HepG2 (cell line): ENCODE measurements around the gene PNPLA3. TPM values are rescaled to one million over a fixed set of nuclear protein-coding genes. Genes with fewer than 3 reads are reported as not detected.
A peak's percentile ranks its signal among the peaks of the same experiment; 100 is the strongest.

Experiments
- AKNA ChIP-seq: sonication (generic); formaldehyde crosslinking; IDR thresholded peaks from 2 replicates; pipeline ENCODE4 v1.4.0; 2020; ENCODE audit warnings: missing genetic modification reagents, borderline replicate concordance
- CCDC6 ChIP-seq: sonication (generic); formaldehyde crosslinking; IDR thresholded peaks from 2 replicates; pipeline ENCODE4 v1.8.1; 2022; ENCODE audit warnings: mild to moderate bottlenecking, missing genetic modification reagents, moderate library complexity
- KDM2A ChIP-seq: sonication (generic); formaldehyde crosslinking; IDR thresholded peaks from 2 replicates; pipeline ENCODE4 v1.4.0; 2020; ENCODE audit warnings: low read depth, missing genetic modification reagents, borderline replicate concordance
- PPARG ChIP-seq: conservative IDR thresholded peaks from 2 replicates; pipeline ENCODE4 v1.6.1; 2016; ENCODE audit warnings: missing biosample characterization, missing genetic modification reagents
- SETDB1 ChIP-seq: sonication (generic); formaldehyde crosslinking; IDR thresholded peaks from 2 replicates; pipeline ENCODE4 v1.5.1; 2020; ENCODE audit warnings: missing genetic modification reagents, mild to moderate bottlenecking, borderline replicate concordance
- SOX13 ChIP-seq, 3 experiments: fragments of 450-650 bp in 1 of 3; sonication (generic) in 1 of 3; formaldehyde crosslinking in 1 of 3; IDR thresholded peaks in 2 of 3; conservative IDR thresholded peaks in 1 of 3; 2 replicates each; pipeline versions ENCODE4 v1.5.0 to v1.6.1; 2016 to 2020; ENCODE audit warnings: antibody characterized with exemption in 1 of 3, mild to moderate bottlenecking in 1 of 3, missing compliant biosample characterization in 1 of 3, missing genetic modification reagents in 1 of 3, moderate library complexity in 1 of 3
- YY1 ChIP-seq: IDR thresholded peaks from 2 replicates; pipeline ENCODE4 v1.6.1; 2011; ENCODE audit warnings: low read length, low read depth, moderate library complexity, mild to moderate bottlenecking; ENCODE audit not compliant: insufficient read depth, insufficient replicate concordance
- ZBTB7B ChIP-seq: sonication (generic); formaldehyde crosslinking; IDR thresholded peaks from 2 replicates; pipeline ENCODE4 v1.4.0; 2020; ENCODE audit warnings: missing genetic modification reagents
- ZHX1 ChIP-seq: sonication (generic); formaldehyde crosslinking; IDR thresholded peaks from 2 replicates; pipeline ENCODE4 v1.8.1; 2022; ENCODE audit warnings: low read depth, mild to moderate bottlenecking, missing genetic modification reagents
- ZNF318 ChIP-seq: sonication (generic); formaldehyde crosslinking; IDR thresholded peaks from 2 replicates; pipeline ENCODE4 v1.4.0; 2020; ENCODE audit warnings: mild to moderate bottlenecking, missing genetic modification reagents
- polyA plus RNA-seq, 8 experiments: library from polyadenylated mRNA; depleted of rRNA in 3 of 8; stranded (reverse) in 7 of 8; unstranded in 1 of 8; fragments of >200 nt; fragmentation: Illumina TruSeq in 4 of 8; extraction: Trizol in 4 of 8; gene quantifications; 2 replicates each; pipeline versions ENCODE4 v1.2.1 to v1.2.3, GENCODE V29; 2011 to 2016; ENCODE audit warnings: low read depth in 4 of 8, missing spikeins in 1 of 8, mixed read lengths in 1 of 8; ENCODE audit not compliant: insufficient read depth in 1 of 8
- total RNA-seq, 5 experiments: library from RNA; depleted of rRNA; stranded (reverse); fragments of >200 nt; fragmentation: Illumina TruSeq; extraction: Trizol; gene quantifications; 2 replicates each; pipeline ENCODE4 v1.2.3, GENCODE V29; 2016; ENCODE audit warnings: low read depth in 1 of 5

PNPLA3 gene
- total and polyA plus RNA-seq, 2 of the 13 experiments (the other 11 are each of a cell fraction or from before 2014, with no cell fraction given): 16.9 to 19.8 TPM

GRCh38 chr22:43923631-43924464 is at the start of gene PNPLA3 (continued):
- TF ChIP-seq AKNA (CRISPR knock-in tag): no peak
- TF ChIP-seq SETDB1 (CRISPR knock-in tag): no peak
- TF ChIP-seq ZNF318 (CRISPR knock-in tag): no peak
- TF ChIP-seq PPARG (CRISPR knock-in tag): 0 out of 2 replicates have a peak, but pooled peaks have one; percentile 18
- TF ChIP-seq CCDC6 (CRISPR knock-in tag): no peak
- TF ChIP-seq SOX13 (IDR thresholded peaks at IDR 0.05): no peak
- TF ChIP-seq SOX13 (CRISPR knock-in tag; conservative IDR thresholded peaks at IDR 0.05 in 1 of 2, IDR thresholded peaks at IDR 0.05 in 1 of 2): no peak; a peak in 2 of 4 replicates
- peak; percentile 49; the same call in 1 of the 2 replicates for TF ChIP-seq KDM2A (CRISPR knock-in tag)
- TF ChIP-seq ZHX1 (CRISPR knock-in tag): 0 out of 2 replicates have a peak, but pooled peaks have one; percentile 54
- TF ChIP-seq YY1: peak; percentile 21
- peak; percentile 70 for TF ChIP-seq ZBTB7B
